HG03103 (cell line): ENCODE data around the gene PDGFB.

Experiments
- ATAC-seq: cut with Tn5 transposase; IDR thresholded peaks from one replicate; pipeline ENCODE4 v1.9.1; 2021; ENCODE audit warnings: low read depth; ENCODE audit not compliant: unreplicated experiment

PDGFB gene

DNA sequence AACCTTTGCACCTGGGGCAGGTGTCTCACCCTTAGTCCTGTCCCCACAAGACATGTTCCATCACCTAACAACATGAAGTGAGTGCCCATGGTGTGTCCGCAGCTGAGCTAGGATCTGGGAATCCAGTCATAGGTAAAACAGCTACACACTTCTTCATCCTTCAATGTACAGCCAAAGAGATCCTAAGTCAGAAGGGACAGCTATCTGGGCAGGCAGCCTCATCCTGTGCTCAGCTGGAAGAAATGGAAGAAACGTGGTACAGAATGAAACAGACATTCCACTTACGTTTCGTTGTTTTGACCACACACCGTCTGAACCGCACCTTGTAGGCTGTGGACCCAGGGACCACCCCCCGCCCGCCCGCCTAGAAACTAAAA is 30.8 kb downstream of the PDGFB start:
- no peak for ATAC-seq

DNA sequence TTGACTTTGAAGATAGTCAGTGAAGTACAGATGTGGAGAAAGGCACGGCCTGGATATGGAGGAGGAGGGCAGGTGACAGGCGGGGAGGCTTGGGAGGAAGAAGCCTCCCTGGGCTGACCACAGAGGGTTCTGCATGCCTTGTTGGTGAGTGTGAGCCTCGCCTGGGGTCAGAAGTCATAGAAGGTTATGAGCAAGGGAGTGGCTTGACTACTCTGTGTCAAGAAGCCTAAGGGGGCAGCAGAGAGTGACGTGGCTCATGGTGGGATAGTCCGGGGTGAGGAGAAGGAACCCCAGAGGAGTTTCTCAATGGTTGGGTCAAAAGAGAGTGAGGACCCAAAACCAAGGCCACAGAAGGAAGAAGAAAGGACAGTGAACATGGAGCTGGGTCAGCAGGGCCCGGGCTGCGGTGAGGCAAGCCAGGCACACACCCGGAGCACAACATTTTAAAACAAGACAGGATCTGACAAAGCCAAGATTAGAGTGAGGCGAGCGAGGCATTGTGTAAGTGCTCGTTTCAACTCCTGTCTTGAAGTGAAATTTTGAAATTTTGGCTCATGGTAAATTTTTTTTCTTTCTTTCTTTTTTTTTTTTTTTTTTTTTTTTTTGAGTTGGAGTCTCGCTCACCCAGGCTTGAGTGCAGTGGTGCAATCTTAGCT is 31.9 kb downstream of the PDGFB start:
- no peak for ATAC-seq

DNA sequence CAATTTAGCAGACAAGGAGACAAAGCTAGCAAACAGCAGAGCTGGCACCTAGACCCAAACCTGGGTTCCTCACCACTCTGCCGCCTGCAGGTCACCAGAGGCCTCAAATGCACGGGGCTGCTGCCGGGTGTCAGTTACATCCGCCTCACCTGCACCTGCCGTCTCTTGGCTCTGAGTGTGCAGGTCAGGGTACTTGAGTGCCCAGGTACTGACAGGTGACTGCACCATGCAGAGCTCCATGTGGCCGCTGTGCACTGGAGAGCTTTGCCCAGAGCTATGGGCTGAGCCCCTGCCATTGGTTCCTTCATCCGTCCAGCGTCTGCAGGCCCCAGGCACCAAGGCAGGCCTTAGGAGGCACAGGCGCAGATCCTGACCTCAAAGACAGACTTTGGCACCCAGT is 35.0 kb downstream of the PDGFB start:
- no peak for ATAC-seq

DNA sequence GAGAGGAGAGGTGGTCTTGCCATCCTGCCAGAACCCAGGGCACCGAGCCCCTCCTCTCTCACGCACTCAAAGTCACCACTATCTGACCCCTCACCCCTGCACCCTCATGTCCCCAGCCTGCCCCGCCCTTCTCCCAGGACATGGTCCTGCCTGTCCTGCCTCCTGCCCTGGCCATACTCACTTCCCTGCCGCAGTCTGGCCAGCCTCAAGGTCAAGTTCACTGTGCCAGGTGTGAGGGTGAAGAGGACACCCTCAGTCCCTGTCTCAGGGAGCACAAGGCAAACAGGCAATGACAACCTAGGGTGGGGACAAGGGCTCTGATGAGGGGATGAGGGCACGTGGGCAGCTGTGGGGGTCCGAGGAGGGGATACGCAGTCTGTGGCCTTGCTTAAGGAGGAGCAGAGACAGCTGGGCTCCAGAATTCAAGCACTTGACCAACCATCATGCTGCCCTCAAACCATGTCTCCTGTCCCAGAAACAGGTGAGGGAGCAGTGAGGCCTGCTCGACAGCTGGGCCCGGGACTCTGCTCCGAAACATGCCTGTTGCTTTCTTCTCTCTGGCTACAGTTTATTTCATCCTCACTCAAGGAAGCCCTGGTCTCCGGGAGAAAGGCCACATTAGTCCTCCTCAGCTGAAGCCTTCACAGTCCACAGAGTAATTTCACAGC is 36.6 kb downstream of the PDGFB start:
- ATAC-seq = no peak

DNA sequence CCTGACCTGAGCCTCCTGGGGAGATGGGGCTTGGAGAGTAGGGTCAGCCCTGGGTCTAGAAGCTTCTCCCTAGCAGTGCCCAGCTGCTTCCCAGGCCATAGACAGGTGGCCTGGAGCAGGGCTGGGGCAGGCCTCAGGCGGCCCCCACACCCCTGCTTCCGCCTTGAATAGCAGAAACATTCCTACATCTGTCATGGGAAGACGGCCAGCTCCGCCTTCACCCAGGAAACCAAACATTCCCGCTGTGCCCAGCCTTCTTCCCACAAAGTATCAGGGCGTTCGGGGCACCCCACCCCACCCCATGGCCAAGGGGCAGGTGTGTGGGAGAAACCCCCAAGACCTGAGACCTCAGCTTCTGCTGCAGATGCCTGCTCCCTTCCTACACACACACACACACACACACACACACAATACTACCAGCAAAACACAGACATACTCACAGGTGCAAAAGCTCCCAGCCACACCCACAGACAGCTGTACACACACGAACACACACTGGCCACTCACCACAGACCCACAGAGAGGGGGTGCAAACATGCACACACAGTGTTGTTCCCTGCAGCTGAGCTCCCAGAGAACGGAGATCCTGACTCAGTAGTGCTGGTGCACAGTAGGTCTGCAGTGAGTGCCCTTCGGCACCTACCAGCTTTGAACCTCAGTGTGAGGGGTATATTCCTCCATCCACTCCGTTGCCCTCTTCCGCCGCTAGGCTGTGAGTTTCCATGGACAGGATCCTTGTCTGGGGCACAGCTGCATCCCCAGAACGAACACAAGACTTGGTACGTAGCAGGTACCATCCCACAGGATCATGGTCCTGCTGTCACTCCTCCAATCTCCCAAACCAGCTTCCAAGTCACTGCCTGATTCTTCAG is 37.4 kb downstream of the PDGFB start:
- ATAC-seq = no peak

DNA sequence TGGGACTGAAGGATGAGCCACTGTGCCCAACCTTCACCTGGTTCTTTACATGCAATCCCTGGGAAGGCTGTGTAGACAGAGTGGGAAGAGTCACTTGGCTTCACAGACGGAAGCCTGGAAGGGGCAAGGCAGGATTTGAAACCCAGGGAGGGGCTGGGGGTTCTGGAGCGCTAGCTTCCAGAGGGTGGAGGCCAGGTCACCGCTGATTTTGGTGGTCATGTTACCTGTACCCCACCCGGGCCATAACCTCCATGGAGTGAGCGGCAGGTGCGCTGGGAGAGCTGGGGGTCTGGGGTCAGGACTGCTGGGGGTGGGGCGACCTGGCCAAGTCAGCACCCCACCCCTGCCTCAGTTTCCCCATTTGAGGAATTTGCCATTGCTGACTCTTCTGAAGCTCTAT is 38.3 kb downstream of the PDGFB start:
- no peak for ATAC-seq

DNA sequence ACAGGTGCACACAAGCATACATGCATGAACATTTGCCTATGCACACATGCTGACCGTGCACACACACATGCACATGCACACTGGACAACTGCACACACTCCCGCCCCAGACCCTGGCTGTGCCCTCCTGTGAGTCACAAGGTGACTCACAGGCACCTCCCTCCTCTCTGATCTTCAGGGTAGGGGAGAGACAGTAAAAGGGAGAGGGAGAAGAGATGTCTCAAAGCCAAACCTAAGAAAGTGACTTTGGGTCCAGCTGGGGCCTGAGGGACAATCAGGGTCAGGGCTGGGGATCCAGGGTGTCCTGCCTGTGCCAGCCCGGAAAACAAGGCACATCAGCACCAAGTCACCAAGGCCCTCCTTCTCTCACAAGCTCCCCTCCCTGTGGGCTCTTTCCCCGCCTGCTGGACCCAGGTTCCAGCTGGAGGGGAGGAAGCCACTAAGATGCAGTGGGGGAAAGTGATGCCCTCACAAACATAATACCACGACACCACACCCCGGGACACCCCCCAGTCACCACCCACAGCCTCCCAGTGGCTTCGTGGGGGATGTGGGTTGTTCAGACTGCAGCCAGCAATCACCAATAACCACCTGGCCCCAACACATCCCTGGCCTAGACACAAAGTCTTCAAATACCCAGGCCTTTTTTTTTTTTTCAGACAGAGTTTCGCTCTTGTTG is 39.3 kb downstream of the PDGFB start:
- no peak for ATAC-seq

DNA sequence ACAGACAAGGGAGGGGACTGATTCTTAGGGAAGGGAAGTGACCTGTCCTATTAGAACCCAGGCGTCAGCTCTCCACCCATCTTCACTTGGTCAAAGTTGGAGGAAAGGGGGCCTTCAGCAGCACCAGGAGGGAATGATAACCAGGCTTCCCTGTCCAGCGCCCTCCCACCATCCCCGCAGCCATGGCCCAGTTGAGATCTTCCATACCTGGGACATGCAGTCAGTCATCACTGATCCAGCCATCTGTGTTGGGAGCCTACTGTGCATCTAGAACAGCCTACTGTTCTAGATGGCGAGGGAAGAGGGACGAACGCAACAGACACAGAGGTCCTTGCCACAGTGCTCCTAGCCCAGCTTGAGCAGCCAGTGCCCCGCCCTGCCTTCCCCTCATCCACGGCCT is 40.6 kb downstream of the PDGFB start:
- ATAC-seq = no peak

DNA sequence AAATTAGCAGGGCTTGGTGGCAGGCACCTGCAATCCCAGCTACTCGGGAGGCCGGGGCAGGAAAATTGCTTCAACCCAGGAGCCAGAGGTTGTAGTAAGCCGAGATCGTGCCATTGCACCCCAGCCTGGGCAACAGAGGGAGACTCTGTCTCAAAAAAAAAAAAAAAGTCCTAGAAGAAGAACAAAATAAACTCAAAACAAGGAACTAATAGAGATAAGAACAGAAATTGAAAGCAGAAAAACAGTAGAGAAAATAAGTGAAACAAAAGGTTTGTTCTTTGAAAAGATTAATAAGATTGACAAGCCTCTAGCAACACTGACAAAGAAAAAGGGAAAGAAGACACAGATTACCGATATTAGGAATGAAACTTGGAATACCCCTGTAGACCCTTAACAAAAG is 47.2 kb downstream of the PDGFB start:
- ATAC-seq = no peak

DNA sequence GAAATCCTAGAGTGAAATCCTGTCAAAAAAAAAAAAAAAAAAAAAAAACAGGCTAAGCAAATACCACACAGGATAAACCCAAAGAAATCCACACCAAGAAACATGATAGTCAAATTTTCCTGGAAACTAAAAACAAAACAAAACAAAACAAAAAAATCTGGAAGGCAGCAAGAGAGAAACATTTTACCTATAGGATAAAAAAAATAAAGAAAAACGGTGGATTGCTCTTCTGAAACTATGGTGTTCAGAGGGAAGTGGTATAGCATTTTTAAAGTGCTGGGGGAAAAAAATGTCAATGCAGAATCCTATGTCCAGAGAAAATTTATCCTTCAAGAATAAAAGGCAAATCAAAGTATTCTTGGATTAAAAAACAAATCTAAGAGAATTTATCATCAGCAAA is 50.7 kb downstream of the PDGFB start:
- ATAC-seq = no peak

DNA sequence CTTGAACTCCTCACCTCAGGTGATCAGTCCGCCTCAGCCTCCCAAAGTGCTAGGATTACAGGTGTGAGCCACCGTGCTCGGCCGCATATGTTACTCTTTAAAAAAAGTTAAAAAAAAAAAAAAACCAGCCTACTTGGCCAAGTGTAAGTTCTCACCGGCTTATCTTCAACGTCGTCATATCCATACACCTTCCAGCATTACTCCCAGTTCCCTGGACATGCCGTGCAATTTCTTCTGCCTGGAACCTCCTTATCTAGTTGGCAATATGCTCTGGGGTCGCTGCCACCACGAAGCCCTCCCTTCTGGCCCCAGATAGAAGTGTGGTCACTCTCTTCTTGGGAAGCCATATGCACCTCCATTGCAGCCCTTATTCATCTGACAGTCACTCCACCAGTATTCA is 56.0 kb downstream of the PDGFB start:
- ATAC-seq = no peak

DNA sequence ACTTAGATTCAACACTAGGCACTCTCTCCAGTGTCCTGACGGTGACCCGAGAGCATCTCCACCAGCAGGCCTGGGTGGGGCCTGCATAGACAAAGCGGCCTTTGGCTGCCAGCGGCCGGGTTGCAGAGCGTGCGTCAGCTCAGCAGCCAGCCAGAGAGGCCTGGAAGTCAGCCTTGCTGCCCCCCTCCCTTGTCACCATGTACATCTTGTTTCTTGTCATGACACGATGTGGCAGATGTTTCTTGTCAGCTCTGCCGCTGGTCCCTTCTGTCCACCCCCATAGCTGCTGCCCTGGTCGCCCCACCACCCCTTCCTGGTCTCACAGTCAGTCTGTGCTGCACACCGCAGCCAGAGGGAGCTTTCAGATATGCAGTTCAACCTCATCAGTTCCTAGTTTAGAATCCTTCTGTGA is 59.2 kb downstream of the PDGFB start:
- no peak for ATAC-seq

DNA sequence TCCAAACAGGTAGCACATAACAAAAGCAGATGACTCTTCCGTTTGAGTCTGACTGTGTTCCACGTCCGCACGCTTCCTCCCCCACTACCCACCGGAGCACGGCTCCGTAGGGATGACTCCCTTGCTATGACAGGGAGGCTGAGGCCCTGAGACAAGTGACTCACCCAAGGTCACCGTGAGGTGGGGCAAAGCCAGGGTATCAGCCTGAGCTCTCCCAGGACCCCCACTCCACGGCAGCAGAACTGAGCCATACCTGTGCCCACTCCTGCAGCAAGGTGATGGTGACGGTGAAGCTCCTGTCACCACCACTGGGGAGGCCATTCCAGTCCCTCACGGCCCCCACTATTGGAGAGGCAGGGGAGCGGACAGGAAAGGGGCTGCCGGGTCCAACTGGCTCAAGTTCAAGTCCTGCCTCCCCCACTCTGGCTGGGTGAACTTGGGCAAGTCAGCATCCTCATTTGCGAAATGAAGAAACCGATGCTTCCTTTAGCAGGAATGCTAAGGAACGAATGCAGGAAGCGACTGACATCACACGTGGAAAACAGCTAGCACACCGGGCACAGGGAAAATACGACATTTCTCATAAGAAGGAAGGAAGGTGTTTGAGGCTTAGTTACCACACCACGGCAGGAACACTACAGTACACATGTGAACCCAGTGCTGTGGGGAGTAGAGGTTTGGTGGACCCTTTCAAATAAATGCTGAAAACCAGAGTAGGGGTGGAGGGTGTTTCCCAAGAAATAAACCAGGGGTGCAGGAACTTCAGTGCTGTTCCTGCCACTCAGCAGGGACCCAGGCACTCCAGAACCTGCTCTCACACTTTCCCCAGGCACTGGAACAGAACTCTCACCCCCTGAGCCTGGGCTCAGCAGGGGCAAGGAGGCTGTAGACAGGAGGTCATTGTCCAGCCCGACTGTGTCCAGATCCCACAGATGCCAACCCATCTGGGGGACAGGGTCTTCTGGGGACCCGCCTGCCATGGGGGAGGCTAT is 59.9 kb downstream of the PDGFB start:
- ATAC-seq = no peak

DNA sequence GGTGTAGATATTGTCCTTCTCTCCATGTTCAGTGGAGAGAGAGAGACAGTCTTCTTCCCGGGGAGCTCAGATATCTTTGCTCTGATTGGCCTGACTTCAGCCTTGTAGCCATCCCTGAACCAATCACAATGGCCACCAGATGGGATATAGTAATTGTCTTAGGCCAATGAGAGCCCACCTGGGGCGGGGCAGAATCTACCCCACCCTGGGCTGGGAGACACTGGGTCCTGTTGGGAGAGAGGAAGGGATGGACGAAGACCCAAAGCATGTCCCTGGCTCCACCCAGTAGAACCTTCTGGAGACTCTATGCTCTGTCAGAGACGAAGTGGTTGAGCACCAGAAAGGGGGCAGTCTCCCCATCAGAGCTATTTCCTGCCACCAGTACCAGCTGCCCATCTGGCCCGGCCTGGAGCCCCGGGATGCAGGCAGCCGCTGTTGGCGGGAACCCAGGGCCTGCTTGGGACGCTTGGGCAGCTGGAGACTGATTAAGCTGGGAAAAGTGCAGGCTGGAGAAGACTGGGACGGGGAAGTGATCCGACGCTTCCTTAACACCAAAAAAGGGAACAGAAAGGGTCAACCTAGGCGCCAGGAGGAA is 60.7 kb downstream of the PDGFB start:
- no peak for ATAC-seq

DNA sequence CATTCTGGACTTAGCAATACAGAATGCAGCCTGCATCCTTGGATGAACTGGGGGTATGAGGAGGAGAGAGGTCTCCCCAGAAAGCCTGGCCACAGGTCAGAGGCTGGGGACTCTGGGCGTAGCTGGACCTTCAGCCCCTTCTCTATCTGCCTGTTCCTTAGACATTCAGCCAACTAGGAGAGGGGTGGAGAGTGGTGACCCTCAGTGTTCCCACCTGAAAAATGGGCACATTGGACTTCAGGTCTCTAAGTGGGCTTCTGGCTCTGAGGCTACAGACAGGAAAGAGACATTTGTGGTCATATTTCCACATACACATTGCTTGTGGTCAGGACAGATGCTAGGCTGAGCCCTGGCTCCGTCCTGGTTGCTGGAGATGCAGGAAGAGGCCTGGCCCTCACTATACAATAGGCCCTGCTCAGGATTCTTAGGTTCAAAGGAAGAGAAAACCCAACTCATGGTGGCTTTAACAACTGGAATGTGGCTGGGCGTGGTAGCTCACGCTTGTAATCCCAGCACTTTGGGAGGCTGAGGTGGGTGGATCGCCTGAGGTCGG is 62.2 kb downstream of the PDGFB start:
- ATAC-seq = no peak

DNA sequence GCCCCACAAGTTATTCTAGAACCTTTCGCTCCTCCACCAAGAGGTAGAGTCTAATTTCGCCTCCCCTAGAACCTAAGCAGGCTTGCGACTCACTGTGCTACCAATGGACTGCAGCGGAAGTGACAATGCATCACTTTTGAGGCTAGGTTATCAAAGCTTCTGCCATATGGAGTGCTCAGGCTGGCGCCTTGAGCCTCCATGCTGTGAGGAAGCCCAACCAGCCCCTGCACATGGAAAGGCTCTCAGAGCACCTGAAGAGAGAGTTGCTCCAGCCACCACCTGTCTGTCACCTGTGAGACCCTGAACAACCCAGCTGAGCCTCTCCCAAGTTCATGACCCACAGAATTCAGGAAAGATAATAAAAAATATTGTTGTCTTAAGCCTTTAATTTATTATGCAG is 63.0 kb downstream of the PDGFB start:
- ATAC-seq = no peak

DNA sequence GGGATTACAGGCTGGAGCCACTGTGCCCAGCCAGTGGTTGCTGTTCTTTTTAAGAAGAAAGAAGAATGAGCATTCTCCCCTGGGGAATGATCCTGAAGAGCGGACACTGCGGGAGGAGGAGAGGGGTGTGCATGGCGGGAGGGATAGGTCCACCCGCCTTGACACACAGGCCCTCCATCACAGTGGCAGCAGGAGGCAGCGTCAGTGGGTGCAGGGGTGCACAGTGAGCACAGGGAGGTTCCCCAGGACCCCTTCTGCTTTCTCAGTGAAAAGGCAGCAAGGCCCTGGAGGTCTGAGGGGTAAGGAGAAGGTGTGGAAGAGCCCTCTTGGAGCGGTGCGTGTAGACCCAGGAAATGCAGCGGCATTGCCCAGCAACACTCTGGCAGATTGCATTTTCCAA is 63.4 kb downstream of the PDGFB start:
- no peak for ATAC-seq

DNA sequence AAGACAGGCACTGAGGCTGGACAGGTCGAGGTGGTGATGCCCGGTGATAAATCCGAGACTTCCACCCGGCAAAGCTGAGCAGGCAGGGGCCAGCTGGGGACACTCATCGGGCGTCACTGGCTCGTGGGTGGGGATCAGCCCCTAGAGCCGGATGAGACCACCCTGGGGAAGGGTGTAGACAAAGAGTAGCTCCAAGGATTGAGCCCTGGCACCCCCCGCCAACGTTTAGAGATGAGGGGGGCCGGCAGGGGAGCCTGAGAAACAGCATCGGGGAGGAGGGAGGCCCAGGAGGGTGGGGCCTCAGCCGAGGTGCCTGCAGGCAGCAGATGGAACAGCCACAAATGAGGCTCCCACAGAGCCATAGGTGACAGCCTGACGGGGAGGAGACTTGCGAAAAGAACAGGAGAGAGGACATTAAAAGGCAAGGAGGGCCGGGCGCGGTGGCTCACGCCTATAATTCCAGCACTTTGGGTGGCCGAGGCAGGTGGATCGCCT is 64.9 kb downstream of the PDGFB start:
- no peak for ATAC-seq

DNA sequence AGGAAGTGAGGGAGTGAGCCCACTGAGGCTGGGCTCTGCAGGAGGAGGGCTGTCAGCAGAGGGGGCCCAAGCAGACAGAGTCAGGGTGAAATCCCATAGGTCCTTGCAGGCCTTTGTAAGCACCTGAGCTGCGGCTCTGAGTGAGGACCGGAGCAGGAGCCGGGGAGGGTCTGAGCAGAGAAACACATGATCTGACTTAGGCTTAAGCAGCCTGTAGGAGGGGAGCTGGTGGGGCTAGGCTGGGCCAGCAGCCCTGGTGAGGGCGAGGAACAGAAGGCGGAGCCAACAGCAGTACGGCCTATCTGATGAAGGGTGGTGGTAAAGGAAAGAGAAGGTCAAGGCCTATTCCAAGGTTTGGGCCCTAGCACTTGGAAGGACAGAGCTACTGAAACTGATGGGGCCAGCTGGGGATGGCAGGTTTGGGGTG is 65.4 kb downstream of the PDGFB start:
- no peak for ATAC-seq
